OCI-LY7 (cell line): ENCODE measurements around the gene MYL5. TPM values are rescaled to one million over a fixed set of nuclear protein-coding genes. Genes with fewer than 3 reads are reported as not detected.

Experiments used
- BruUV-seq: library from RNA; stranded (reverse); fragments of 400-500 nt; replicated peaks from 2 replicates; lab custom pipeline; 2021; lab: Mats Ljungman, UMichigan
- CTCF ChIA-PET: fragments of 300-600 bp; sonication (Branson Sonifier 250); formaldehyde crosslinking; loops from one replicate; lab custom pipeline; 2022; ENCODE audit warnings: antibody characterized with exemption; ENCODE audit not compliant: unreplicated experiment; lab: Charles Lee
- POLR2A ChIA-PET: fragments of 300-600 bp; sonication (Branson Sonifier 250); formaldehyde crosslinking; loops from one replicate; lab custom pipeline; 2022; ENCODE audit warnings: antibody characterized with exemption; lab: Charles Lee
- DNase-seq: peaks from one replicate; pipeline ENCODE4 v3.0.0-alpha.2; 2015; ENCODE audit warnings: low spot score
- H2AFZ ChIP-seq: fragments of 200-600 bp; sonication (generic), shearing (Covaris generic); 2 replicates; pipeline ENCODE4 v1.6.1; 2014; ENCODE audit warnings: mild to moderate bottlenecking, antibody characterized with exemption, low read length, moderate library complexity
- H3K27ac ChIP-seq: fragments of 200-600 bp; sonication (generic); 2 replicates; pipeline ENCODE4 v1.5.1; 2014; ENCODE audit warnings: mixed run types, low read depth, mild to moderate bottlenecking, moderate library complexity, low read length, inconsistent platforms; ENCODE audit not compliant: poor library complexity, severe bottlenecking
- H3K36me3 ChIP-seq: fragments of 200-600 bp; sonication (generic); 2 replicates; pipeline ENCODE4 v1.6.1; 2014; ENCODE audit warnings: mild to moderate bottlenecking, antibody characterized with exemption, low read length, moderate library complexity, mixed read lengths; ENCODE audit not compliant: insufficient read depth
- H3K4me1 ChIP-seq: fragments of 200-600 bp; sonication (generic); 2 replicates; pipeline ENCODE4 v1.5.1; 2014; ENCODE audit warnings: mild to moderate bottlenecking, low read length; ENCODE audit not compliant: insufficient read depth, poor library complexity, severe bottlenecking
- H3K4me2 ChIP-seq: fragments of 200-600 bp; sonication (generic); 2 replicates; pipeline ENCODE4 v1.6.1; 2014; ENCODE audit warnings: mild to moderate bottlenecking, low read length
- H3K4me3 ChIP-seq: fragments of 200-600 bp; sonication (generic); 2 replicates; pipeline ENCODE4 v1.5.1; 2014; ENCODE audit warnings: mild to moderate bottlenecking, low read depth, low read length; ENCODE audit not compliant: poor library complexity, severe bottlenecking
- H3K79me2 ChIP-seq: fragments of 200-600 bp; sonication (generic); 2 replicates; pipeline ENCODE4 v1.6.1; 2016; ENCODE audit warnings: low read depth, mild to moderate bottlenecking, low read length, moderate library complexity, mixed read lengths; ENCODE audit not compliant: insufficient read depth
- H3K9me2 ChIP-seq: fragments of 200-600 bp; sonication (generic); 2 replicates; pipeline ENCODE4 v1.6.1; 2016; ENCODE audit warnings: mild to moderate bottlenecking, low read length, mixed read lengths; ENCODE audit not compliant: insufficient read depth
- H3K9me3 ChIP-seq: fragments of 200-600 bp; sonication (generic); 2 replicates; pipeline ENCODE4 v1.6.1; 2014; ENCODE audit warnings: mild to moderate bottlenecking, mixed run types, low read length, mixed read lengths
- H4K20me1 ChIP-seq: fragments of 200-600 bp; sonication (generic); 2 replicates; pipeline ENCODE4 v1.6.1; 2014; ENCODE audit warnings: mild to moderate bottlenecking, antibody characterized with exemption, low read length, moderate library complexity, mixed read lengths; ENCODE audit not compliant: insufficient read depth
- CTCF ChIP-seq: fragments of 200-600 bp; sonication (generic); conservative IDR thresholded peaks from 2 replicates; pipeline ENCODE4 v1.5.1; 2014; ENCODE audit warnings: mild to moderate bottlenecking, antibody characterized with exemption, low read length, moderate library complexity, mixed read lengths
- EZH2phosphoT487 ChIP-seq: fragments of 200-600 bp; sonication (generic); IDR thresholded peaks from 2 replicates; pipeline ENCODE4 v1.6.1; 2018; ENCODE audit warnings: low read depth, borderline replicate concordance, mild to moderate bottlenecking, mixed run types, antibody characterized with exemption, low read length, moderate library complexity, mixed read lengths
- intact Hi-C: fragments of 100-400 bp; cut with micrococcal nuclease; formaldehyde crosslinking; loops from one replicate; pipeline ENCODE4 v1.10.0; 2022; ENCODE audit not compliant: unreplicated experiment
- total RNA-seq, 2 experiments: library from RNA; depleted of rRNA in 1 of 2; stranded (reverse); fragments of >200 nt in 1 of 2; shearing (Covaris generic) in 1 of 2; gene quantifications; 2 replicates each; pipeline ENCODE4 v1.2.3, GENCODE V29; 2014 to 2022

Gene MYL5
- total RNA-seq, 2 experiments from 2014 or later: 24.4 to 62.2 TPM

GRCh38 chr4:627347-628125 lies 46.8 kb upstream of the MYL5 start:
- no peak overlapping the region for H3K4me3 ChIP-seq
- no TSS peak for BruUV-seq
- no peak overlapping the region for H3K4me2 ChIP-seq
- H3K4me1 ChIP-seq: no peaks in the 10 kb centered on the region
- no peaks in the 10 kb centered on the region for H3K9me3 ChIP-seq
- H4K20me1 ChIP-seq: no peaks in the 10 kb centered on the region
- no peaks in the 10 kb centered on the region for H3K9me2 ChIP-seq
- no peak for TF ChIP-seq EZH2phosphoT487
- no peak for TF ChIP-seq CTCF
- H3K36me3 ChIP-seq: no peaks in the 10 kb centered on the region
- CTCF ChIA-PET: interaction anchor here (0.6 kb wide), 1 partner anchor 48 kb away, joined by 3 read pairs; no protein-coding TSS in a partner anchor
- no peak overlapping the region for H3K27ac ChIP-seq
- no peaks in the 10 kb centered on the region for H3K79me2 ChIP-seq
- intact Hi-C loops: no loop called here
- no peak for DNase-seq
- POLR2A ChIA-PET: interaction anchor here (0.7 kb wide), 1 partner anchor 166 kb away, joined by 4 read pairs; no protein-coding TSS in a partner anchor
- no peak overlapping the region for H2AFZ ChIP-seq

DNA sequence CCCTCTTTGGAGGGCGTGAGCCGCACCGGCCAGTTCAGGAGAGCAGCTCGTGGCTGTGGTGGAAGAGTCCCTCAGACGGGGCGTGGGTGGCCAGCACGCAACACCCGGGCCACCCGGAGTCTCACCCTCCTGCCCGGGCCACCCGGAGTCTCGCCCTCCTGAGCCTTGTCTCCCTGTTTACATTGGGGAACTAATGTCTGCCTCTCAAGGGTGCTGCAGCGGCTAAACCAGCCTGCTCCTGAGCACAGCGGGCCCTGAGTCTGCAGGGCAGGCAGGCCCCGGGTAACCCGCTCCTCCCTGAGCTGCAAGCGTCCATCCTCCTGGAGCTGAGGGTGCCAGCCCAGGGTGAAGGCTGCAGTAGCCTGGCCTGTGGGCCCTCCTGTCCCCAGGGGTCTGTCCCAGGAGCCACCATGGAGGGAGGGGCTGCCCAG lies 46.0 kb upstream of the MYL5 start:
- BruUV-seq: no TSS peak
- H3K79me2 ChIP-seq: no peaks in the 10 kb centered on the region
- no peak overlapping the region for H3K4me3 ChIP-seq
- H3K4me1 ChIP-seq: no peaks in the 10 kb centered on the region
- no peaks in the 10 kb centered on the region for H3K9me3 ChIP-seq
- no peak for DNase-seq
- no peak overlapping the region for H3K4me2 ChIP-seq
- H3K9me2 ChIP-seq: no peaks in the 10 kb centered on the region
- no peaks in the 10 kb centered on the region for H4K20me1 ChIP-seq
- no peak overlapping the region for H3K27ac ChIP-seq
- no peak for TF ChIP-seq EZH2phosphoT487
- no peak for TF ChIP-seq CTCF
- ChIA-PET CTCF (interaction anchor here (0.6 kb wide), 1 partner anchor 49 kb away, joined by 3 read pairs; no protein-coding TSS in a partner anchor), POLR2A (no interaction called here)
- intact Hi-C loops: no loop called here
- no peaks in the 10 kb centered on the region for H3K36me3 ChIP-seq
- no peak overlapping the region for H2AFZ ChIP-seq
